Mammary epithelial cell (primary cell): Measurements from ENCODE around the gene TXLNB.

ENCODE experiments used
- CTCF ChIP-seq, 2 donors: IDR thresholded peaks in 1 of 2; conservative IDR thresholded peaks in 1 of 2; 2 replicates each; pipeline ENCODE4 v1.5.1; 2011 to 2012; ENCODE audit warnings: inconsistent platforms in 2 of 2, low read length in 2 of 2, mild to moderate bottlenecking in 2 of 2, control low read depth in 1 of 2, low read depth in 1 of 2; ENCODE audit not compliant: insufficient read depth in 1 of 2; ENCODE audit errors: extremely low read depth in 1 of 2
- EZH2 ChIP-seq: IDR thresholded peaks from 2 replicates; pipeline ENCODE4 v1.6.1; 2012; ENCODE audit warnings: low read length, inconsistent platforms, borderline replicate concordance

- TF ChIP-seq CTCF (conservative IDR thresholded peaks at IDR 0.05 in 1 of 2, IDR thresholded peaks at IDR 0.05 in 1 of 2; ENCODE audit: extremely low read depth in 1 of 2, insufficient read depth in 1 of 2, low read depth in 1 of 2, low read length in 2 of 2): no peak
- no peak for TF ChIP-seq EZH2
Measured at GRCh38 chr6:139316622-139317317, 25.0 kb upstream of the TXLNB start.
